Dedifferentiated amniotic fluid mesenchymal stem cell (primary cell): ENCODE data around the gene KCNAB3.
"Not testable (repeated sequence)": the region's sequence is repeated elsewhere in the genome, so short reads cannot be mapped to it uniquely, and the experiment has no call there.

ENCODE experiments used
- DNase-seq: peaks from one replicate; pipeline ENCODE4 v3.0.0-alpha.2; 2016; ENCODE audit errors: extremely low spot score

KCNAB3 gene

GRCh38 chr17:7929158-7930023, at the start of gene KCNAB3:
KCNAB3 (minus strand) TSS chr17:7929856; CDS start chr17:7929435, 421 bp downstream.
- DNase-seq = peak; percentile 48

GRCh38 chr17:7977805-7978204, 48.1 kb upstream of the KCNAB3 start:
- DNase-seq = no peak

GRCh38 chr17:7977039-7977438, 47.4 kb upstream of the KCNAB3 start:
- no peak for DNase-seq

- no peak for DNase-seq
Observed at GRCh38 chr17:7974638-7975131, 45.0 kb upstream of the KCNAB3 start.

- no peak for DNase-seq
Observed at GRCh38 chr17:7972131-7972785, 42.6 kb upstream of the KCNAB3 start.

- no peak for DNase-seq
Observed at GRCh38 chr17:7971651-7972050, 42.0 kb upstream of the KCNAB3 start.

- DNase-seq = no peak
Observed at GRCh38 chr17:7969433-7969832, 39.8 kb upstream of the KCNAB3 start.

GRCh38 chr17:7967751-7968150, 38.1 kb upstream of the KCNAB3 start:
- no peak for DNase-seq

GRCh38 chr17:7961421-7961820, 31.8 kb upstream of the KCNAB3 start:
- no peak for DNase-seq

GRCh38 chr17:7959503-7960253, 30.0 kb upstream of the KCNAB3 start:
- no peak for DNase-seq

GRCh38 chr17:7956228-7956965, 26.7 kb upstream of the KCNAB3 start:
- DNase-seq = no peak

- no peak for DNase-seq
Observed at GRCh38 chr17:7955414-7956227, 26.0 kb upstream of the KCNAB3 start.

- not testable (repeated sequence) for DNase-seq
Observed at GRCh38 chr17:7953266-7953665, 23.6 kb upstream of the KCNAB3 start.

- DNase-seq = no peak
Observed at GRCh38 chr17:7951143-7951792, 21.6 kb upstream of the KCNAB3 start.

GRCh38 chr17:7950578-7950977, 20.9 kb upstream of the KCNAB3 start:
- DNase-seq = no peak

- no peak for DNase-seq
Observed at GRCh38 chr17:7947651-7948050, 18.0 kb upstream of the KCNAB3 start.

GRCh38 chr17:7946441-7946840, 16.8 kb upstream of the KCNAB3 start:
- DNase-seq = no peak

GRCh38 chr17:7945651-7946050, 16.0 kb upstream of the KCNAB3 start:
- no peak for DNase-seq

- DNase-seq = no peak
Observed at GRCh38 chr17:7944326-7944725, 14.7 kb upstream of the KCNAB3 start.

GRCh38 chr17:7943291-7943690, 13.6 kb upstream of the KCNAB3 start:
- no peak for DNase-seq
